Left lung (tissue), 10 donors: ENCODE data around the gene MLX. TPM values are rescaled to one million over a fixed set of nuclear protein-coding genes. Genes with fewer than 3 reads are reported as not detected.

Experiments used
- ATAC-seq: fragments of 200-7000 bp; cut with Tn5 transposase; one replicate; pipeline ENCODE4 v1.9.1; 2020; ENCODE audit warnings: moderate library complexity
- DNase-seq, 4 donors: peaks; one replicate each; pipeline ENCODE4 v3.0.0-alpha.2; 2013 to 2020
- H3K27ac ChIP-seq, 2 donors: fragments of 200-600 bp; sonication (generic) in 1 of 2; one replicate each; pipeline versions ENCODE4 v1.5.0 to v1.8.0; 2020 to 2021
- H3K27me3 ChIP-seq, 2 donors: fragments of 200-600 bp; sonication (generic) in 1 of 2; one replicate each; pipeline versions ENCODE4 v1.5.0 to v1.8.0; 2020 to 2021
- H3K36me3 ChIP-seq, 2 donors: fragments of 200-600 bp; sonication (generic) in 1 of 2; one replicate each; pipeline versions ENCODE4 v1.5.0 to v1.8.0; 2020 to 2021
- H3K4me1 ChIP-seq, 2 donors: fragments of 200-600 bp; one replicate each; pipeline ENCODE4 v1.8.0; 2021
- H3K4me3 ChIP-seq, 2 donors: fragments of 200-600 bp; sonication (generic) in 1 of 2; one replicate each; pipeline versions ENCODE4 v1.5.0 to v1.8.0; 2020 to 2021; ENCODE audit warnings: mild to moderate bottlenecking in 1 of 2
- H3K9me3 ChIP-seq, 2 donors: fragments of 200-600 bp; sonication (generic) in 1 of 2; one replicate each; pipeline versions ENCODE4 v1.5.0 to v1.8.0; 2020 to 2021
- intact Hi-C, 2 donors: fragments of 100-400 bp; cut with DNase I; formaldehyde crosslinking; loops; one replicate each; pipeline versions ENCODE4 v1.11.2 to v1.14.2; 2022
- polyA plus RNA-seq, 6 donors: library from polyadenylated mRNA; unstranded; fragments of 120-200 nt; gene quantifications; one replicate each; pipeline ENCODE4 v1.2.1, GENCODE V29; 2013; ENCODE audit not compliant: insufficient read length in 6 of 6
- total RNA-seq, 2 donors: library from RNA; stranded (reverse); fragmentation: NEBNext Ultra II Directional; extraction: Animal tissue kit (Norgen Biotek cat#: 25700); gene quantifications; one replicate each; pipeline ENCODE4 v1.2.1, GENCODE V29; 2021
- TF ChIP-seq, protein P1 (sequence below), 2 donors: fragments of 200-600 bp; sonication (generic) in 1 of 2; IDR thresholded peaks; one replicate each; pipeline versions ENCODE4 v1.5.0 to v1.8.0; 2021; ENCODE audit warnings: antibody characterized with exemption in 2 of 2
- donor health status: DM: no; HTN: yes; CAD: no.
- donor health status: DM: no; HTN: no; CAD: no.

The MLX gene
- total and polyA plus RNA-seq, 8 donors: 34.4 to 73.7 (median 43.4) TPM

DNA sequence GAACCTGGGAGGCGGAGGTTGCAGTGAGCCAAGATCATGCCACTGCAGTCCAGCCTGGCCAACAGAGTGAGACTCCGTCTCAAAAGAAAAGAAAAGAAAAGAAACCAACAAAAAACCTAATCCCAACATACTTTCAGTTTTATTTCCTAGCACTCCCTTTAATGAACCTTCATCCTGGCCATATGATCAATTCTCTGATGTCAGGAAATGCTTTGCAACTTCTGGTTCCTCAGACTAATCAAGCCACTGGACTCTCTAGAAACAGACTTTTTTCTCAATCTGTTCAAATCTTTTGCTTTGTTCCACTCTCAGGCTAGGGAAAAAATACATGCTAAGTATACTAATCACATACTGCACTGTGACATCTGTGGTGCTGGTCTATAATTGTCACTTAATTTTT lies 24.0 kb downstream of the MLX start:
- DNase-seq (no peak), ATAC-seq (no peak)
- no peak overlapping the region for H3K4me3 ChIP-seq
- intact Hi-C loops: no loop called here
- TF ChIP-seq, protein P1, sequence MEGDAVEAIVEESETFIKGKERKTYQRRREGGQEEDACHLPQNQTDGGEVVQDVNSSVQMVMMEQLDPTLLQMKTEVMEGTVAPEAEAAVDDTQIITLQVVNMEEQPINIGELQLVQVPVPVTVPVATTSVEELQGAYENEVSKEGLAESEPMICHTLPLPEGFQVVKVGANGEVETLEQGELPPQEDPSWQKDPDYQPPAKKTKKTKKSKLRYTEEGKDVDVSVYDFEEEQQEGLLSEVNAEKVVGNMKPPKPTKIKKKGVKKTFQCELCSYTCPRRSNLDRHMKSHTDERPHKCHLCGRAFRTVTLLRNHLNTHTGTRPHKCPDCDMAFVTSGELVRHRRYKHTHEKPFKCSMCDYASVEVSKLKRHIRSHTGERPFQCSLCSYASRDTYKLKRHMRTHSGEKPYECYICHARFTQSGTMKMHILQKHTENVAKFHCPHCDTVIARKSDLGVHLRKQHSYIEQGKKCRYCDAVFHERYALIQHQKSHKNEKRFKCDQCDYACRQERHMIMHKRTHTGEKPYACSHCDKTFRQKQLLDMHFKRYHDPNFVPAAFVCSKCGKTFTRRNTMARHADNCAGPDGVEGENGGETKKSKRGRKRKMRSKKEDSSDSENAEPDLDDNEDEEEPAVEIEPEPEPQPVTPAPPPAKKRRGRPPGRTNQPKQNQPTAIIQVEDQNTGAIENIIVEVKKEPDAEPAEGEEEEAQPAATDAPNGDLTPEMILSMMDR (IDR thresholded peaks at IDR 0.05): no peak
- H3K36me3 ChIP-seq: peaks cover 0 to 78% of the 10 kb centered on the region in 2 donors
- no peaks in the 10 kb centered on the region for H3K9me3 ChIP-seq
- no peaks in the 10 kb centered on the region for H3K27me3 ChIP-seq
- peaks cover 1 to 3% of the 10 kb centered on the region in 2 donors for H3K4me1 ChIP-seq
- H3K27ac ChIP-seq: no peak overlapping the region

DNA sequence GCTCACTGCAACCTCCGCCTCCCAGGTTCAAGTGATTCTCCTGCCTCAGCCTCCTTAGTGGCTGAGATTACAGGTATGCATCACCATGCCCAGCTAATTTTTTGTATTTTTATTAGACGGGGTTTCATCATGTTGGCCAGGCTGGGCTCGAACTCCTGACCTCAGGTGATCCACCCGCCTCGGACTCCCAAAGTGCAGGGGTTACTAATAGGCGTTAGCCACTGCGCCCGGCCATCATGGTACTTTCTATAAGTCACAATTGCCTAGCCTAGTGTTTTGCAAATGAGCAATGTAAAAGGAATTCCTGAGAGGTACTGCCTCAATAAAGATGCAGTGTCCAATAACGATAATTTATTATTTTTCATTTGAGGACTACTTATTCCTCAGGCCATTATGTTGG lies 24.5 kb downstream of the MLX start:
- Histone ChIP-seq H3K36me3 (peaks cover 0 to 77% of the 10 kb centered on the region in 2 donors), H3K27ac (no peak overlapping the region), H3K4me1 (no peaks in the 10 kb centered on the region), H3K4me3 (no peak overlapping the region), H3K27me3 (no peaks in the 10 kb centered on the region), H3K9me3 (no peaks in the 10 kb centered on the region)
- DNase-seq: no peak
- no peak for ATAC-seq
- intact Hi-C loops: no loop called here
- TF ChIP-seq, protein P1 (IDR thresholded peaks at IDR 0.05): no peak

DNA sequence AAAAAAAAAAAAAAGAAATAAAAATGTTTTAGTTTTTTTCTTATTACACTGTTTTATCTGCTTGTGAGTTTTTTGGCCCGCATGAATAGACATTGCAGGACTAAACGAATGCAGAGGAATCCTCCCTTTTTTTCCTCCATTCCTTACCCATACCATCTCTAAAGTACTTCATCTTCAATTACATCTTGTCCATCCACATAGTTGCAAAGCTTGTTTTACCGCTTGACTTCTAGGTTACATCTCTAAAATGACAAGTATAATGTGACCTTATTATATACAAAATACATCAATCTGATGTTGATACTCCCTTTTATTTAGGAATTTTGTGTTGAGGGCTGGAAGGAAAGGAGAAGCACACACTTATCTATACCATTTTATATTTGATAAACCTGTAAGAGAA lies 29.5 kb downstream of the MLX start:
- intact Hi-C loops: no loop called here
- ATAC-seq: no peak
- TF ChIP-seq, protein P1 (IDR thresholded peaks at IDR 0.05): no peak

DNA sequence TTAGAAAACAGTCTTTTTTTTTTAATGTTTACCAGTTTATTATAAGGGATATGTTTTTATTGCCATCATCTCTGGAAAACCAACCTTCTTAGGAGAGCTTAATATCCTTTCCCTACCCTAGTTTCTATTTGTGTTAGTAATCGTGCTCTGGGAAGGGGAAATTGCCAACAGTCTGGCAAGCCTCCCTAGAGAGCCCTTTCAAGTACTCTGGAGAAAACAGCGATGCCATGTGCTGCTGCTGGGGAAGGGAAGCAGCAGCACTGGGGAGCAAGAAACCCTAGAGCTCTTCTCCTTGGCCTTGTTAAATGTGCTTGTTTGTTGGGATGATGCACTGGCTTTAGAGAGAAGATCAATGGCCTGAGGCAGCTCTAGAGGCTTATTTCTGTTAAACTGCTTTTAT lies 32.0 kb downstream of the MLX start:
- H3K36me3 ChIP-seq: peaks cover 0 to 23% of the 10 kb centered on the region in 2 donors
- intact Hi-C loops: no loop called here
- H3K9me3 ChIP-seq: no peaks in the 10 kb centered on the region
- no peak overlapping the region for H3K4me3 ChIP-seq
- TF ChIP-seq, protein P1 (IDR thresholded peaks at IDR 0.05): no peak
- DNase-seq (no peak), ATAC-seq (peak; percentile 93)
- no peak overlapping the region for H3K27ac ChIP-seq
- H3K27me3 ChIP-seq: no peaks in the 10 kb centered on the region
- peaks cover 0 to 9% of the 10 kb centered on the region in 2 donors for H3K4me1 ChIP-seq

More for the DNA sequence above, 29.5 kb downstream of the MLX start:
- no peaks in the 10 kb centered on the region for H3K27me3 ChIP-seq
- peaks cover 0 to 32% of the 10 kb centered on the region in 2 donors for H3K36me3 ChIP-seq
- H3K4me1 ChIP-seq: peaks cover 0 to 9% of the 10 kb centered on the region in 2 donors
- no peaks in the 10 kb centered on the region for H3K9me3 ChIP-seq
- no peak overlapping the region for H3K27ac ChIP-seq
- no peak overlapping the region for H3K4me3 ChIP-seq
- no peak for DNase-seq

DNA sequence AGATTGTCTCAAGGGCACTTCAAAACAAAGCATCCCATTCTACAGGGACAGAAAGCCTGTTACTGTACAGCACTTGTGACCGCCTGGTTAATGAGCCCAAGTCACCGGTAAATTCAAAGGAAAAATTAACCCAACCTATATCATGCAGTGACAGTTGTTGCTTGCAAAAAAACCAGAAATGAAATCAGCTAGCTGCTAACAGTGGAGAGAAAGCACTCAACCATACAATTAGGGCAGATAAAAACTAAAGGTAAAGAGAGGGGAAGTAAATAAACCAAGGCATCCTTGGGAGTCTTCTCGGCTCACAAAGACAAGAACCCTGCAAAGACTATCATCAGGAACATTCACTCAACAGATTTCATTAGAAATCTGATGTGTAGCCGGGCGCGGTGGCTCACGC lies 36.4 kb downstream of the MLX start:
- Histone ChIP-seq H3K36me3 (peaks cover 0 to 5% of the 10 kb centered on the region in 2 donors), H3K27me3 (no peaks in the 10 kb centered on the region), H3K9me3 (no peaks in the 10 kb centered on the region), H3K27ac (no peak overlapping the region), H3K4me3 (no peak overlapping the region), H3K4me1 (peaks cover 11 to 44% of the 10 kb centered on the region in 2 donors)
- ATAC-seq (no peak), DNase-seq (no peak)
- TF ChIP-seq, protein P1 (IDR thresholded peaks at IDR 0.05): no peak
- intact Hi-C loops: no loop called here
